Measurements from ENCODE around the gene RAB18. TPM values are rescaled to one million over a fixed set of nuclear protein-coding genes. Genes with fewer than 3 reads are reported as not detected.

Gene RAB18
- polyA plus RNA-seq, 1 donor (not counting 4 experiments of a cell fraction or from before 2014, with no cell fraction given), result 179 TPM

- Histone ChIP-seq H3K27ac (ENCODE audit: control insufficient read depth, insufficient read depth, low read length) (peak overlapping the region; percentile 79), H3K79me2 (ENCODE audit: control insufficient read depth, insufficient read depth, low read length) (peaks cover 17% of the 10 kb centered on the region), H2AFZ (ENCODE audit: control insufficient read depth, low read length) (peak overlapping the region; percentile 80), H3K4me3 (ENCODE audit: control insufficient read depth in 2 of 3, extremely low read depth in 1 of 3, insufficient read depth in 2 of 3, low read depth in 1 of 3, low read length in 3 of 3) (peak overlapping the region in 2 of 3 experiments; percentile 45 to 53), H4K20me1 (ENCODE audit: control insufficient read depth, extremely low read depth, insufficient read depth, low read length) (no peaks in the 10 kb centered on the region), H3K9ac (ENCODE audit: control insufficient read depth, extremely low read depth, insufficient read depth, low read length) (peak overlapping the region; percentile 67), H3K4me1 (ENCODE audit: control insufficient read depth, extremely low read depth, insufficient read depth, low read length) (peaks cover 26% of the 10 kb centered on the region), H3K4me2 (ENCODE audit: control insufficient read depth, extremely low read depth, insufficient read depth, low read depth, low read length) (peak overlapping the region; percentile 86), H3K27me3 (ENCODE audit: control insufficient read depth, extremely low read depth, insufficient read depth, low read length) (no peaks in the 10 kb centered on the region), H3K36me3 (ENCODE audit: control insufficient read depth in 2 of 2, extremely low read depth in 1 of 2, insufficient read depth in 2 of 2, low read length in 2 of 2) (peaks cover 0 to 3% of the 10 kb centered on the region in 2 experiments), H3K9me3 (ENCODE audit: control insufficient read depth, low read depth, low read length) (no peaks in the 10 kb centered on the region), H3K9me1 (ENCODE audit: control insufficient read depth, extremely low read depth, insufficient read depth, low read length) (peaks cover 3% of the 10 kb centered on the region)
- dilution Hi-C loops (cut with MboI; ENCODE audit: extremely low pct_ligation_motif_present, low sequenced_read_pairs), result no loop called here
- DNase-seq (ENCODE audit: low read depth, low spot score), result peak; percentile 82
- TF ChIP-seq EZH2 (IDR thresholded peaks at IDR 0.05; ENCODE audit: low read length) (no peak), CTCF (optimal IDR thresholded peaks at IDR 0.05 in 1 of 3, IDR thresholded peaks at IDR 0.05 in 1 of 3, conservative IDR thresholded peaks at IDR 0.05 in 1 of 3; ENCODE audit: extremely low read depth in 1 of 3, insufficient read depth in 2 of 3, low read length in 3 of 3) (no peak)
- peak; percentile 100 for FAIRE-seq
Observed at GRCh38 chr10:27500886-27501285, 3.2 kb upstream of the RAB18 start.

GRCh38 chr10:27503498-27504006, 552 bp upstream of the RAB18 start:
- no peak for TF ChIP-seq CTCF (optimal IDR thresholded peaks at IDR 0.05 in 1 of 3, IDR thresholded peaks at IDR 0.05 in 1 of 3, conservative IDR thresholded peaks at IDR 0.05 in 1 of 3; ENCODE audit: extremely low read depth in 1 of 3, insufficient read depth in 2 of 3, low read length in 3 of 3)
- no peak for TF ChIP-seq EZH2 (IDR thresholded peaks at IDR 0.05; ENCODE audit: low read length)
- peaks cover 3 to 6% of the 10 kb centered on the region in 2 experiments for H3K36me3 ChIP-seq (ENCODE audit: control insufficient read depth in 2 of 2, extremely low read depth in 1 of 2, insufficient read depth in 2 of 2, low read length in 2 of 2)
- no peaks in the 10 kb centered on the region for H3K9me3 ChIP-seq (ENCODE audit: control insufficient read depth, low read depth, low read length)
- peak overlapping the region; percentile 86 for H2AFZ ChIP-seq (ENCODE audit: control insufficient read depth, low read length)
- dilution Hi-C loops (cut with MboI; ENCODE audit: extremely low pct_ligation_motif_present, low sequenced_read_pairs), result no loop called here
- peaks cover 34% of the 10 kb centered on the region for H3K4me1 ChIP-seq (ENCODE audit: control insufficient read depth, extremely low read depth, insufficient read depth, low read length)
- peak overlapping the region; percentile 95 for H3K9ac ChIP-seq (ENCODE audit: control insufficient read depth, extremely low read depth, insufficient read depth, low read length)
- peaks cover 44% of the 10 kb centered on the region for H3K79me2 ChIP-seq (ENCODE audit: control insufficient read depth, insufficient read depth, low read length)
- no peaks in the 10 kb centered on the region for H3K27me3 ChIP-seq (ENCODE audit: control insufficient read depth, extremely low read depth, insufficient read depth, low read length)
- H3K4me2 ChIP-seq (ENCODE audit: control insufficient read depth, extremely low read depth, insufficient read depth, low read depth, low read length), result peak overlapping the region; percentile 87
- peaks cover 3% of the 10 kb centered on the region for H3K9me1 ChIP-seq (ENCODE audit: control insufficient read depth, extremely low read depth, insufficient read depth, low read length)
- peak overlapping the region; percentile 91 for H3K27ac ChIP-seq (ENCODE audit: control insufficient read depth, insufficient read depth, low read length)
- peaks cover 3% of the 10 kb centered on the region for H4K20me1 ChIP-seq (ENCODE audit: control insufficient read depth, extremely low read depth, insufficient read depth, low read length)
- peak overlapping the region in 2 of 3 experiments; percentile 43 to 88 for H3K4me3 ChIP-seq (ENCODE audit: control insufficient read depth in 2 of 3, extremely low read depth in 1 of 3, insufficient read depth in 2 of 3, low read depth in 1 of 3, low read length in 3 of 3)
- no peak for DNase-seq (ENCODE audit: low read depth, low spot score)
- FAIRE-seq, result peak; percentile 13

Measured in keratinocyte (primary cell).